ENCODE results near the gene LIN28A. TPM values are rescaled to one million over a fixed set of nuclear protein-coding genes. Genes with fewer than 3 reads are reported as not detected.

LIN28A gene
- total and polyA plus RNA-seq, 2 experiments from 2014 or later, result 604 to 1,571 TPM

GRCh38 chr1:26468911-26469310 is 58.3 kb downstream of the LIN28A start:
- peaks cover 19% of the 10 kb centered on the region for H3K4me1 ChIP-seq (ENCODE audit: insufficient read depth)
- no peak for DNase-seq (ENCODE audit: low spot score)
- H3K4me1 Mint-ChIP-seq, result peaks cover 27% of the 10 kb centered on the region
- no peak overlapping the region for H2AFZ ChIP-seq
- H3K9me3 Mint-ChIP-seq, result peaks cover 3% of the 10 kb centered on the region; the same call in 1 of the 3 replicates
- H3K79me2 ChIP-seq (replicated peaks; ENCODE audit: insufficient read depth), result peaks cover 9% of the 10 kb centered on the region
- H3K4me3 ChIP-seq, result no peak overlapping the region
- H3K27me3 ChIP-seq (ENCODE audit: insufficient read depth), result peaks cover 9% of the 10 kb centered on the region; the same call in 1 of the 2 replicates
- H3K27me3 Mint-ChIP-seq (ENCODE audit: insufficient read depth, low read depth, poor library complexity), result peaks cover 33% of the 10 kb centered on the region
- ATAC-seq, result no peak
- peaks cover 19% of the 10 kb centered on the region for H3K36me3 ChIP-seq (ENCODE audit: insufficient read depth)
- TF ChIP-seq ZNF331 (CRISPR knock-in tag; IDR thresholded peaks at IDR 0.05; ENCODE audit: low read depth), result no peak
- TF ChIP-seq ZNF114 (CRISPR knock-in tag; IDR thresholded peaks at IDR 0.05), result no peak
- TF ChIP-seq, protein P1, sequence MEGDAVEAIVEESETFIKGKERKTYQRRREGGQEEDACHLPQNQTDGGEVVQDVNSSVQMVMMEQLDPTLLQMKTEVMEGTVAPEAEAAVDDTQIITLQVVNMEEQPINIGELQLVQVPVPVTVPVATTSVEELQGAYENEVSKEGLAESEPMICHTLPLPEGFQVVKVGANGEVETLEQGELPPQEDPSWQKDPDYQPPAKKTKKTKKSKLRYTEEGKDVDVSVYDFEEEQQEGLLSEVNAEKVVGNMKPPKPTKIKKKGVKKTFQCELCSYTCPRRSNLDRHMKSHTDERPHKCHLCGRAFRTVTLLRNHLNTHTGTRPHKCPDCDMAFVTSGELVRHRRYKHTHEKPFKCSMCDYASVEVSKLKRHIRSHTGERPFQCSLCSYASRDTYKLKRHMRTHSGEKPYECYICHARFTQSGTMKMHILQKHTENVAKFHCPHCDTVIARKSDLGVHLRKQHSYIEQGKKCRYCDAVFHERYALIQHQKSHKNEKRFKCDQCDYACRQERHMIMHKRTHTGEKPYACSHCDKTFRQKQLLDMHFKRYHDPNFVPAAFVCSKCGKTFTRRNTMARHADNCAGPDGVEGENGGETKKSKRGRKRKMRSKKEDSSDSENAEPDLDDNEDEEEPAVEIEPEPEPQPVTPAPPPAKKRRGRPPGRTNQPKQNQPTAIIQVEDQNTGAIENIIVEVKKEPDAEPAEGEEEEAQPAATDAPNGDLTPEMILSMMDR (conservative IDR thresholded peaks at IDR 0.05; ENCODE audit: low read depth in 2 of 2), result no peak
- TF ChIP-seq NANOG (IDR thresholded peaks at IDR 0.05; ENCODE audit: borderline replicate concordance), result no peak
- no peak for TF ChIP-seq REST (IDR thresholded peaks at IDR 0.05; ENCODE audit: unreplicated experiment)
- TF ChIP-seq CREB1 (CRISPR knock-in tag; IDR thresholded peaks at IDR 0.05; ENCODE audit: low read depth), result no peak
- no peak for TF ChIP-seq EZH2 (IDR thresholded peaks at IDR 0.05; ENCODE audit: low read depth, unreplicated experiment)
- TF ChIP-seq POLR2AphosphoS5 (IDR thresholded peaks at IDR 0.05; ENCODE audit: low read depth), result no peak
- no peak for TF ChIP-seq ZNF462 (CRISPR knock-in tag; IDR thresholded peaks at IDR 0.05)
- no peak for TF ChIP-seq JUNB (IDR thresholded peaks at IDR 0.05; ENCODE audit: unreplicated experiment)
- no peak for TF ChIP-seq STAT1 (IDR thresholded peaks at IDR 0.05; ENCODE audit: unreplicated experiment)
- no peak for TF ChIP-seq ETS1 (IDR thresholded peaks at IDR 0.05)
- TF ChIP-seq EZH2phosphoT487 (IDR thresholded peaks at IDR 0.05; ENCODE audit: unreplicated experiment), result no peak
- peaks cover 30% of the 10 kb centered on the region for H3F3A ChIP-seq (replicated peaks; ENCODE audit: low read depth)
- no peaks in the 10 kb centered on the region for H3K9me2 ChIP-seq (ENCODE audit: insufficient read depth)
- H3K27ac Mint-ChIP-seq, result no peak overlapping the region
- H4K20me1 ChIP-seq (replicated peaks; ENCODE audit: insufficient read depth), result peaks cover 14% of the 10 kb centered on the region
- H3K27ac ChIP-seq (ENCODE audit: low read depth), result no peak overlapping the region
- no peak overlapping the region for H3K4me2 ChIP-seq
- H3K4me3 Mint-ChIP-seq, result no peak overlapping the region
- H3K36me3 Mint-ChIP-seq (ENCODE audit: low read depth), result peaks cover 42% of the 10 kb centered on the region

Measured in GM23338 (cell line).